Dedifferentiated amniotic fluid mesenchymal stem cell (primary cell): Measurements from ENCODE around the gene SF1.

Experiments
- DNase-seq: peaks from one replicate; pipeline ENCODE4 v3.0.0-alpha.2; 2016; ENCODE audit errors: extremely low spot score

SF1 gene

GRCh38 chr11:64723117-64723906 is 55.0 kb downstream of the SF1 start, which contains the start of gene NRXN2:
NRXN2 (minus strand) TSS chr11:64723197; CDS start chr11:64713699, 9,498 bp downstream.
- peak; percentile 76 for DNase-seq

GRCh38 chr11:64722141-64723065 is 55.9 kb downstream of the SF1 start:
- DNase-seq: no peak

GRCh38 chr11:64721359-64721699 is 57.0 kb downstream of the SF1 start:
- no peak for DNase-seq

GRCh38 chr11:64720640-64721358 is 57.5 kb downstream of the SF1 start:
- DNase-seq: no peak

GRCh38 chr11:64720167-64720566 is 58.2 kb downstream of the SF1 start:
- no peak for DNase-seq

GRCh38 chr11:64719406-64719805 is 58.9 kb downstream of the SF1 start:
- DNase-seq: no peak

- no peak for DNase-seq
Measured at GRCh38 chr11:64718780-64719124, 59.6 kb downstream of the SF1 start.

GRCh38 chr11:64718084-64718779 is 60.1 kb downstream of the SF1 start:
- no peak for DNase-seq

- no peak for DNase-seq
Measured at GRCh38 chr11:64717268-64717578, 61.1 kb downstream of the SF1 start.

GRCh38 chr11:64716473-64717267 is 61.7 kb downstream of the SF1 start:
- DNase-seq: no peak

- no peak for DNase-seq
Measured at GRCh38 chr11:64715756-64716472, 62.4 kb downstream of the SF1 start.

- DNase-seq: no peak
Measured at GRCh38 chr11:64715110-64715509, 63.2 kb downstream of the SF1 start.

GRCh38 chr11:64714666-64715065 is 63.7 kb downstream of the SF1 start:
- no peak for DNase-seq
